Epidermal melanocyte (primary cell): ENCODE results near the gene CIROP.
A peak's percentile ranks its signal among the peaks of the same experiment; 100 is the strongest.

Experiments
- DNase-seq: peaks from one replicate; pipeline ENCODE4 v3.0.0; 2011; ENCODE audit warnings: low spot score; ENCODE audit not compliant: insufficient read length

CIROP gene

GRCh38 chr14:23093991-23094665 lies 10.7 kb downstream of the CIROP start:
- no peak for DNase-seq

- DNase-seq = no peak
Observed at GRCh38 chr14:23093526-23093925, 11.3 kb downstream of the CIROP start.

- DNase-seq = no peak
Observed at GRCh38 chr14:23093104-23093503, 11.7 kb downstream of the CIROP start.

- no peak for DNase-seq
Observed at GRCh38 chr14:23091294-23092225, 13.2 kb downstream of the CIROP start.

- DNase-seq = no peak
Observed at GRCh38 chr14:23090254-23090636, 14.5 kb downstream of the CIROP start.

GRCh38 chr14:23089498-23090253 lies 15.1 kb downstream of the CIROP start:
- no peak for DNase-seq

GRCh38 chr14:23086565-23086964 lies 18.2 kb downstream of the CIROP start:
- DNase-seq = no peak

GRCh38 chr14:23085458-23085857 lies 19.3 kb downstream of the CIROP start:
- no peak for DNase-seq

GRCh38 chr14:23080474-23080873 lies 24.3 kb downstream of the CIROP start:
- DNase-seq = no peak

- no peak for DNase-seq
Observed at GRCh38 chr14:23079716-23080115, 25.1 kb downstream of the CIROP start.

GRCh38 chr14:23078692-23079116 lies 26.1 kb downstream of the CIROP start:
- no peak for DNase-seq

- no peak for DNase-seq
Observed at GRCh38 chr14:23077962-23078361, 26.8 kb downstream of the CIROP start.

GRCh38 chr14:23076785-23077408 lies 27.9 kb downstream of the CIROP start:
- DNase-seq = no peak

- DNase-seq = no peak
Observed at GRCh38 chr14:23074906-23075305, 29.9 kb downstream of the CIROP start.

GRCh38 chr14:23071921-23072539 lies 32.8 kb downstream of the CIROP start:
- no peak for DNase-seq

GRCh38 chr14:23071244-23071920 lies 33.4 kb downstream of the CIROP start:
- DNase-seq = peak; percentile 87

- no peak for DNase-seq
Observed at GRCh38 chr14:23070262-23071129, 34.3 kb downstream of the CIROP start.

GRCh38 chr14:23069413-23069806 lies 35.4 kb downstream of the CIROP start:
- no peak for DNase-seq

GRCh38 chr14:23068789-23069412 lies 35.9 kb downstream of the CIROP start:
- peak; percentile 84 for DNase-seq
